Suppressor macrophage treated with lipopolysaccharide for 4 hours (primary cell): Measurements from ENCODE around the gene HOXC11.
A peak's percentile ranks its signal among the peaks of the same experiment; 100 is the strongest.

ENCODE experiments used
- DNase-seq: peaks from one replicate; pipeline ENCODE4 v3.0.0-alpha.2; 2020

The HOXC11 gene

DNA sequence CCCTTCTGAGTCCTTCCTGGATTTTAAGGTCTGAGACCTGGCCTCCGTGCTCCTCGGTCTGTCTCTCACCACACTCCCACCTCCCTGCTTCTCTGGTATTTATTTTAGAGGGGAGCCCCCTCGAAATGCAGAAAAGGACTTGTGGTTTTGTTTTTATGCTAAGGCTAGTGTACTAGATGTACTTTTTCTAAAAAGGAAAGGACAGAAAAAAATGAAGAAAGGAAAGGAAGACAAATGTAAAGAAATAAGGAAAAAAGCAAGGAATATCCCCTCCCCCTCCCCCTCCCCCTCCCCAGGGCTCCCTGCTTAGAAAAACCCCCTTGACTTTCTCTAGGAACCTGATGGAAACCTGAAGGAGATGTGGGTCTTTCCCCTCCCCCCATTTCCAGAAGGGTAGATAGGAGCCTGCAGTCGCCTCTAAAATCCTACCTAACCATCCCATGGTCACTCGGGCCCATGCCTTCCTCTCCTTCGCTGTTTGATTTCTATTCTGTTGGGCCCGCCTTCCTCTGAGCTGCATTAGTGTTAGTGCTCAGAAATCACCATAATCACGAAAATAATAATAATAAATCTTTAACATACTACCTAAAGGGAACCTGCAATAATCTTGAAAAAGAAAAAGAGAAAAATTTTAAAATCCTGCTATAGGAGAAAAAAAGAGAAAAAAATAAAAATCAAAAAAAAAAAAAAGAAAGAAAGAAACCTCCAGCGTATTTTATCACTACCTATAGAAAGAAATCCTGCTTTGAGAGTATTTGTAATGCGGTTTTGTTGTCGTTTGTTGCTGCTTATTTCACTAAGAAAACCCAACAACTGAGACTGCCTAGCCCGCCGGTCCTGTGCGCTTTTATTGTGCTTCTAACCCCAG, 39.0 kb downstream of the HOXC11 start:
- no peak for DNase-seq

- no peak for DNase-seq
Measured at GRCh38 chr12:54012631-54013409, 39.9 kb downstream of the HOXC11 start.

GRCh38 chr12:54014377-54015017, 41.6 kb downstream of the HOXC11 start:
- DNase-seq, result no peak

- DNase-seq, result no peak
Measured at GRCh38 chr12:54015018-54015931, 42.3 kb downstream of the HOXC11 start.

- no peak for DNase-seq
Measured at GRCh38 chr12:54016051-54016450, 43.1 kb downstream of the HOXC11 start.

- no peak for DNase-seq
Measured at GRCh38 chr12:54016478-54016964, 43.6 kb downstream of the HOXC11 start.

DNA sequence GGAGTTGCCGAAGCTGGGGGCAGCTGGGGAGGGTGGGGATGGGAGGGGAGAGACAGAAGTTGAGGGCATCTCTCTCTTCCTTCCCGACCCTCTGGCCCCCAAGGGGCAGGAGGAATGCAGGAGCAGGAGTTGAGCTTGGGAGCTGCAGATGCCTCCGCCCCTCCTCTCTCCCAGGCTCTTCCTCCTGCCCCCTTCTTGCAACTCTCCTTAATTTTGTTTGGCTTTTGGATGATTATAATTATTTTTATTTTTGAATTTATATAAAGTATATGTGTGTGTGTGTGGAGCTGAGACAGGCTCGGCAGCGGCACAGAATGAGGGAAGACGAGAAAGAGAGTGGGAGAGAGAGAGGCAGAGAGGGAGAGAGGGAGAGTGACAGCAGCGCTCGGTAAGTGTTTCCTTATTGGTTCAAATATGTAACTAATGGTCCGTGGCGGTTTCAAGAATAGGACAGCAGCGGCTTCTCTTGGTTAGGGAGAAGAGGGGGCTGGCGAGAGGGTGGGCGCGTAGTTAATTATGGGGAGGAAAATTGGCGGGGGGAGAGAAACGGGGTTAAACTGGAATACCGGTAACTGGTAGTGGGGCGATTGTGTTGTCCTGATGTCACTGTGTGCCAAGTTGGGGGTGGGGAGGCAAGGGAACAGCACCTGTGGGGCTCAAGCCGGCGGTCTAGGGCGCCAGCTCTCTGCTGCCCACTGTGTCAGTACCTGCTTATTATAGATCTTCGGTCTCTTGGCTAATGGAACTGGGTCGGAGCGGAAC, 44.3 kb downstream of the HOXC11 start:
- DNase-seq, result no peak

DNA sequence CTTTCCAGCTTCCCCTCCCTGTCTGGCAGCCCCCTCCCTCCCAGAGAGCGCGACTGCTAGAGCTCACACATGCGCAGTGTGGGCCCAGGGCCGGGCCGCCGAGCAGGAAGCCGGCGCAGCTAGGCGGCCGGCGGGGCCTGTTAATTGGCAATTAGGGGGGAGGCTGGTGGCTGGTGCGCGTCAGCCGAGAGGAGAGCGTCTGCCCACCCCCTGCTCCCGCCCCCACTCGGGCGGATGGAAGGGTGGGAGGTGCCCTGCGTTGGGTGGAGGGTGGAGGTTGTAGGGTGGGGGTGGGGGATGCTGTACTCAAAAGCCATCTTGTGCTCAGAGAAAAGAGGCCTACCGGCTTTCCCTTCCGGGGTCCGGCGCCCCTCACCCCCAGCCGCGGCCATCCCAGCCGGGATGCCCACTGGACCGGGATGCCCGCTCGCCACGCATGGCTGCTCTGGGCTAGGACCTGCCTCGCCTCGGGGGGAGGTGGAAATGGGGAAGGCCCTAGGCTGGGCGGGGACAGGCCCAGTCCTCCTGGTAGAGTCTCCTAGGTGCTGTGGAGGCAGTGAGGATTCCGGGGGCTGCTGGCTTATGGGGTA, 45.0 kb downstream of the HOXC11 start:
- DNase-seq, result peak; percentile 35

DNA sequence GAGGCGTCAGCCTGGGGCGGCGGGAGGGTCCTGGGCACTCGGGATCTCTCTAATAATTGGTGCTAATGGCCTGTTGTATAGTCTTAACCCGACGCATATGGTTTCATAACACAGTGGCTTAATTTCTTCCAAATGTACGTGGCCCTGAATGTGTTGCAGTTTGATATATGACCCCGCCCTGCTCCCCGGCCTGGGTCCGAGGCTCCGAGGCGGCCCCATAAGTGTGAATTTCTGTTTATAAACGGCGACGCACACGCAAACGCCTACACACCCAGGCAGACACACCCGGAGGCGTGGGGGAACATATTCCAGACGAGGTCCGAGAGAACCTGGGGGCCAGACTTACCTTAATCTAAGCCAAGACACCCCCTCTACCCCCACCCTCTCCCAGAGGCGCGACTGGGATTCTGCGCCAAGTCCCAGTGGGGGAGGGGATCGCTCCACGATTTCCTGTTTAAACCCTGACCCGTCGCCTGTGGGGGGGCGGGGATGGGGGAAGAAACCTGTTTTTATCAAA, 45.6 kb downstream of the HOXC11 start:
- no peak for DNase-seq

DNA sequence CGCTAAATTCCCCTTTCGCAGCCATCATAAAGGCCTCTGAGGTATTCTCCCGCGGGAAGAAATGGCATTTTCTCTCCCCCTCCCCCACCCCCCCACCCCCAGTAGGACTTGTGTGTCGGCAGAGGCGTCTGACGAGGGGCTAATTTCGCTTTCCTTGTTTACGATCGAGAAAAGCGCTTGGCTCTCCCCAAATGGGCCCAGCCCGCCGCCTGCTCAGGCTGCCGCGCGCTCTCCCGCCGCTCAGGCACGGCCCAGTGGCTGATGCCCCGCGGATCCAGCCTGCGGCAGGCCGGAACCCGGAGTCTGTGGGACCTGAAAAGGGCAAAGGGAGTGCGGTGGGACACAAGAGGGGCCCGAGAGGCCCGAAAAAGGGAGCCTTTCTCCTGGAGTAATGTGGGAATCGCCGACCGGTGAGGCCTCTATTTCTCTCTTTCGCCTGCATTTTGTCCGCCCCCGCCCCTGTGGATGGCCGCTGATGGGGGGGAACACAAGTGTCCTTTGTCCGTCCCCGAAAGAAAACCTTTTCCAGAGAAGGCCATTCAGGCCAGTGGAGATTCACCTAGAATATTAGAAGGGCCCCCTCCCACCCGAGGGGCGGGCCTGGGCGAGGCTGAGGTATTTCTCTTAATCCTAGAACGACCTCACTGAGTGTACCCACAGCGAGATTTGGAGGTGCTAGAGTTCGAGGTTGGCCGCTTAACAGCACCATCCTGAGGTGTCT, 46.3 kb downstream of the HOXC11 start:
- DNase-seq, result no peak

GRCh38 chr12:54019924-54020590, 47.1 kb downstream of the HOXC11 start:
- DNase-seq, result no peak

GRCh38 chr12:54020591-54021405, 47.9 kb downstream of the HOXC11 start:
- no peak for DNase-seq

DNA sequence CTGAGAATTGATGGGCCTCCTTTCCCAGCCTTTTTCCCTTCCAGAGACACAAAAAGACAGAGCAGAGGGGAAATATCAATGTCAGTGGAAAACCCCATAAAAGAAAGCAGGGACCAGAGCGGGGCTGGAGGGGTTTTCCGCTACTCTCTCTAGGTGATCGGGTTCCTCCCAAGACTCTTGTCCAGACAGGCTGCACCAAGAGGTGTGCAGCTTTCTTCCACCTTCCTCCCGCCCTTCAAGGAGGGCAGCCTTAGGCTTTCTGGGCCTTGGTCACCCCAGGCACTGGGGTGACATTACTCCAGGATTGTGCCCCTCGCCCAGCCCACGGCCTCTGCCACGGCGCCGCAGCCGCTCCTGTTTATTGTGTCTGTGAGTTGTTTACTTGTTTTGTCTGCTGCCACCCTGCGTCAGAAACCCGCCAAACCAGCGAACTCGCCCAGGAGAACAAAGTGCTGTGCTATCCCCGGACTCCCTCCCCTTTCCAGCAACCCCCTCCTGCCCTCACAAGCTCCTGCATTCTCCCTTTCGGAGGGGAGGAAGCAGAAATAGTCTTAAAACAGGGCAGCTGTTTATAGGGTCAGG, 48.6 kb downstream of the HOXC11 start:
- no peak for DNase-seq

GRCh38 chr12:54022960-54023884, 50.3 kb downstream of the HOXC11 start:
- no peak for DNase-seq

DNA sequence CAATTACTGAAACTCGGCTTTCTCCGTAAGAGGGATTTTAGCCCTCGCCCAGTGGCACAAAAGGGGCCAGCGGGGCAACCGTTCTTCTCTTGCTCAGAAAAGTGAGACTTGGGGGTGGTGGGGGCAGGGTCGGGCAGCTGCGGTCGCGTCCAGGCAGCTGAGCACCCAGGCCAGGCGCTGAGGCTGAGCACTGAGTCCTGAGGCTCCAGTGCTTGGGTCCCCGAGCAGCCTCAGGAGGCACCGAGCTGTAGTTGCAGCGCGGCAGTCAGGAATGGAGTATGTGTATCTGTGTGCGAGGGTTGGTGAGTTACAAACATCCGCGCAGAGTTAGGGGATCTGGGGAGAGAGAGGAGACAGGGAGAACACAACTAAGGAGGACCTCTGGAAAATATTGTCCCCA, 51.2 kb downstream of the HOXC11 start:
- no peak for DNase-seq

DNA sequence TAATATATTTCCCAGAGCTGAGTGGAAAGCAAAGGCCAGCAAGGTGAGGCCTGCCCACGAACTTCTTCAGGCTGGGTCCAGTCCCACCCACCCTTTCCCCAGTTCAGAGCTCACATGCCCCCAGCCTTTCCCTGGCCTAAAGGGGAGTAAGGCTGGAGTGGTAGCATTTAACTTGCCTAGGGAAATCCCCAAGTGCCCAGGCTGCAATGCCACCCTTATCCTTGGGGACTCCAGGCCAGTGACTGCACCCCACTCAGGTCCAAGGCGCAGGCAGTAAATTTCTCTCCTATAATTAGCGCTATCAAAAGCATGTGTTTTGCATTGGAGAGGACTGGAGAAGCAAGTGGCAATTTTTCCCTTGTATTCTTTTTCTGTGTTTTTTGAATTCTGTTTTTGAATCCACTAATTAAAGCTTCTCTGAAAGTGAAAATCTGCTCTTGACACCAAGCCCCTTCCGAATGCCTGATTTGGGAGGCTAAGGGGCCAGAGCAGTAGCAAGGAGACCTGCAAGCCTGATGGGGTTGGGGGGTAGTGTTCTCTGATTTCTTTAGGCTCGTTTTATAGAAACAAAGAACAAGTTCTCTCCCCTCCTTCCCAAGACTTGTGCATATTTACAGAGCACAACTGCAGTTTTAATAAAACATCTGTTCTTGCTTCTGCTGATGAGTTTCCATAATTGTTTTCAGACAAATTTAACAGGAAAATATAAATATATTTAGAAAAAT, 51.8 kb downstream of the HOXC11 start:
- no peak for DNase-seq
